ENCODE results near the gene PHACTR1.

DNA sequence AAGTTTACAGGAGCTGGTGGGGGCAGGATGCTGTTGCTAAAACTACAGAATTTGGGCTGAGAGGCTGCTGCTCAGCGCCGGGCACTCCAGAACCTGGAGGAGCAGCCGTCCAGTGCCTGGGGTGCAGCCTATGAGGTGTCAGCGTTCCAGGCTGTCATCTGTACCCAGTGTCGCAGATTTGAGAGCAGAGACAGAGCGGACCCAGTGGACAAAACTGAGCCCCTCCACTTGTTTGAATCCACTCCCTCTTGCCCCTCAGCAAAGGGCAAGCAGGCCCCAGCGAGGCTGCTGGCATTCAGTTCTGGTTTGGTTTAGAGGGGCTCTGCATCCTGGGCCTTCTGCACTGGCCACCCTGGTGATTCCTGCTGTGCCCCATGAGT, 467.5 kb downstream of the PHACTR1 start:
- TF ChIP-seq EZH2 (IDR thresholded peaks at IDR 0.05; ENCODE audit: insufficient read depth, poor library complexity, severe bottlenecking) (no peak), EZH2phosphoT487 (IDR thresholded peaks at IDR 0.05; ENCODE audit: insufficient read depth, low read depth) (no peak)

All from GM23248 (cell line).